Ammon's horn (tissue), 1 donor: ENCODE measurements around the gene LIMA1.
A peak's percentile ranks its signal among the peaks of the same experiment; 100 is the strongest.
"Not testable (repeated sequence)": the region's sequence is repeated elsewhere in the genome, so short reads cannot be mapped to it uniquely, and the experiment has no call there.

Experiments
- DNase-seq: peaks from one replicate; pipeline ENCODE4 v3.0.0-alpha.2; 2016; ENCODE audit warnings: low spot score

LIMA1 gene

GRCh38 chr12:50246873-50247612, 36.3 kb downstream of the LIMA1 start:
- peak; percentile 37 for DNase-seq

GRCh38 chr12:50246197-50246865, 37.0 kb downstream of the LIMA1 start:
- DNase-seq: no peak

DNA sequence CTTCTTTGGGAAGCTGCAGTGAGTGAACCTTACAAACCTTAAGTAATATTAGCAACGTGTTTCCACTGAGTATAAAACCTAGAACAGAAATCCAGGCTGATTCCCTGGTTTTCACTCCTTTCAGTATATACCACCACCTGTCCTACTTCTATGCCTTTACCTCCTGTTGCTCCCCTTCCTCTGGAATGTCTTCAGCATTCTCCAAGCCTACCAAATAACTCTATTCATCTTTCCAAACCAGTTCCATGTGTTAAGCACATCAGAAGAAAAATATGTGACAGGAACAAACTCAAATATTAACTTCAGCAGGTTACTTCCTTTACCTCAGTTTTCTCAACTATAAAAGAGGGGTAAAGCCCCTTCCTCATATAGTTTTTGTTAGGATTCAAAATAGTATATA, 39.8 kb downstream of the LIMA1 start:
- no peak for DNase-seq

DNA sequence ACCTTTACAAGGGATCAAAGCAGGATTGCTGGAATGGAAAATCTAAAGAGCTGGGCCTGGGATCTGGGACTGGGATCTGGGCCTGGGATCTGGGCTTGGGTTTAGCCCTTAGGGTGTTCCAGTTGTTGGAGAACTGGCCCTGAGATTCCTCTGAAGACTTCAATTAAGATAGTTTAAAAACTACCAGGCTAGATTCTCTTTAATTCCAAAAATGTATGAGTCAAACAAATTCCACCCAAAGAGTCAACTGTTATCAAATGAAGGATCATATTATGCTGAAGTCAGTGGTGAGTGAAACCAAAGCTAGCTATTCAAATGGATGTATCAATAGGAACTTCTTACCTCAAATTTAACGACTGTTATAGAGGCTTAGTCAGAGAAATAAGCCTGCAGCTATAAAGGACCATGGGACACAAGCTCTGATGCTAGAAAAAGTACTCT, 40.5 kb downstream of the LIMA1 start:
- DNase-seq: no peak

DNA sequence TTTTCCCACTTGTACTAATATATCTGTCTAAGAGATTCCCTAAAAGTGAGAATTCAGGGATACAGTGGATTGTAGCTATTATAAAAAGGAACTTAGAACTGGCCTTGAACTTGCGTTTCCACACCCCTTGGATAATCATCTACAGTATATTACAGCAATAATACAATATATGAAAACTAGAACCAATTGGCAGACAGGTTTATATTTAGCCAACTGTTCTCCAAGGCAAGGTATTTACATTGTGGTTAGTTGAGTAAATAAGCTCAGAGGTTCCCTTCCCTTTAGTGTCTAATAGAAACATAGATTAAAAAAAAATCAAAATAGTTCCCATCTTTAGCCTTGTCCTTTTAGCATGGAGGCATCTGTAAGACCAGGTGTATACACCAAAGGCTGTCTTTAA, 42.1 kb downstream of the LIMA1 start:
- no peak for DNase-seq

- DNase-seq: no peak
Observed at GRCh38 chr12:50240792-50241114, 42.6 kb downstream of the LIMA1 start.

- DNase-seq: no peak
Observed at GRCh38 chr12:50240096-50240791, 43.1 kb downstream of the LIMA1 start.

GRCh38 chr12:50239355-50239891, 43.9 kb downstream of the LIMA1 start:
- DNase-seq: no peak

DNA sequence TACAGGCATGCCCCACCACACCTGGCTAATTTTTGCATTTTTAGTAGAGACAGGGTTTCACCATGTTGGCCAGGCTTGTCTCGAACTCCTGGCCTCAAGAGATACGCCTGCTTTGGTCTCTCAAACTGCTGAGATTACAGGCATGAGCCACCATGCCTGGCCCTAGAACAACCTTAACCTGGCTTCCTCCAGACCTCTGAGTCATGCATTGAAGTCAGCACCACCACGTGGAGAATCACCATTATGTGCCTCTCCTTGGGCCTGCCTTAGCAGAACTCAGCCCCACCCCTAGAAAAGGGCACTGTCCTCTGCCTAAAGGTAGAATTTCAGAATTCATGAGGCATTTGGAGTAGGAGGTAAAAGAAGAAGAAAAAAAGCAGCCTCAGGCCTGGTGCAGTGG, 49.0 kb downstream of the LIMA1 start:
- DNase-seq: no peak

GRCh38 chr12:50232771-50233209, 50.5 kb downstream of the LIMA1 start:
- DNase-seq: no peak

DNA sequence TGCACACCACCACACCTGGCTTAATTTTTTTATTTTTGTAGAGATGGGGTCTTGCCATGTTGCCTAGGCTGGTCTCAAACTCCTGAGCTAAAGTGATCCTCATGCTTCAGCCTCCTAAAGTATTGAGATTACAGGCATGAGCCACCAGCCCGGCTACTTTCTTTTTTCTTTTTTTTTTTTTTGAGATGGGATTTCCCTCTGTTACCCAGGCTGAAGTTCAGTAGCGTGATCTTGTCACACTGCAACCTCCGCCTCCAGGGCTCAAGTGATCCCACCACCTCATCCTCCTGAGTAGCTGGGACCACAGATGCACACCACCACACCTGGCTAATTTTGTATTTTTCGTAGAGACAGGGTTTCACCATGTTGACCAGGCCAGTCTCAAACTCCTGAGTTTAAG, 51.1 kb downstream of the LIMA1 start:
- DNase-seq: no peak

GRCh38 chr12:50231346-50231745, 52.0 kb downstream of the LIMA1 start:
- no peak for DNase-seq

DNA sequence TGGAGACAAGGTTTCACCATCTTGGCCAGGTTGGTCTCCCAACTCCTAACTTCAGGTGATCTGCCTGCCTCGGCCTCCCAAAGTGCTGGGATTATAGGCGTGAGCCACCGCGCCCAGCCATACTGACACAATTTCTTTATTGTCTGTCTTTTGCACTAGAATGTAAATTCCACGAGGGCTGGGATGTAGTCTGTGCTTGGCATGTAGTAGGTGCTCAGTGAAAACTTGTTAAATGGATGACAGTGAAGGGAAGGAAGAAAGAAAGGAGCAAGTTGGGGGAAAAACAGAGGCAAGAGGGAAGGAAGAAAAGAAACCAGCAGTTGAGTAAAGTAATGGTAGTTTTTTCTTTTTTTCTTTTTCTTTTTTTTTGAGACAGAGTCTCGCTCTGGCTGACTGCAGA, 53.1 kb downstream of the LIMA1 start:
- no peak for DNase-seq

DNA sequence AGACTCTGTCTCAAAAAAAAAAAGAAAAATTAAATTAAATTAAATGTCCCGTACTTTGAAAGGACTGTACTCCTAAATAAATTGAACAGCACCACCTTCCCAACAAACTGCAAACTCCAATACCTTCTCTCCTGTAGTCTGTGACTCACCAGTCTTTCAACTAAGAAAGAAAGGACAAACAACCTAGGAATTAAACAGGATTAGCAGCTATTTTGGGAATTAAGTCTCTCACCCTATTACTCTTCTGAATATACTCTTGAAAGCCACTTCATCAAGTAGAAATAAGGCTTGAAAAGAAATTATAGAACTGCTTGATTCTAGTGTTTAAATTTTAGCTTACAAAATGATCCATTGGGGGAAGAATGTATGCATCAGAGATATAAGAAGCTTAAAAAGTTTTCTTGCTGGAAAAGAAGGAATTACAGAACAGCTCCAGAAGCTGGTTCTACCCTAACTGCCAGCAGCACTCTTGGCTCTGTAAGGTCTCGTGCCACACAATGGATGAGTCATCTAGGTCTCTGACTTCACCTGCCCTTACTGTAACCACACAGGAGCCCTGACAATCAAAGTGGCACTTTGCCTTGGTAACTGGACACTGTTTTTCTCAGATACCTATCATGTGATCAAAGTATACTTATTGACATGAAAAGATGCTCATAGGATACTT, 59.2 kb downstream of the LIMA1 start:
- DNase-seq: no peak

DNA sequence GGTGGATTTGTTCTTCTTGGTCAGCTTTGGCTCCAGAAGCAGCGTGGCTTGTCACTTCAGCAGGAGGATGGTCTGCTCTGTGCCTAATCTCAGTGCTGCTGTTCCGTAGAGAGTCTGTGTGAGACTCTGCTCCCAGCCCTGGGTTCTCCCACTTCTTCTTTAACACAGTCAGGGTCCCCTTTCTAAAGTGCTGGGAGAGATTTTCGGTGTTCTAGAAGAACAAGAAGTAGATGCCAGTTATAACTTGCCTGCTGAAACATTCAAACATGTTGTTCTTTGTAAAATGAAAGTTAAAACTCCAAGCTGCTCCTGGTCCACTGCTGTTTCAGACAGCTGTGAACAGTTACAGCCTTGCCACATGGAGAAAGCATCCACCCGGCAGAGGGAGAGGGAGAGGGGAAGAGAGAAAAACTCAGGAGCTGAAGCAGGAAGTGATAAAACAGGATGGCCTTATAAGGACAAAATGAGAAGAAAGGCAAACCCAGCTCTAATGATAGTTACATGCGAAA, 61.0 kb downstream of the LIMA1 start:
- peak; percentile 83 for DNase-seq

GRCh38 chr12:50221228-50222008, 61.9 kb downstream of the LIMA1 start:
- DNase-seq: peak; percentile 40

DNA sequence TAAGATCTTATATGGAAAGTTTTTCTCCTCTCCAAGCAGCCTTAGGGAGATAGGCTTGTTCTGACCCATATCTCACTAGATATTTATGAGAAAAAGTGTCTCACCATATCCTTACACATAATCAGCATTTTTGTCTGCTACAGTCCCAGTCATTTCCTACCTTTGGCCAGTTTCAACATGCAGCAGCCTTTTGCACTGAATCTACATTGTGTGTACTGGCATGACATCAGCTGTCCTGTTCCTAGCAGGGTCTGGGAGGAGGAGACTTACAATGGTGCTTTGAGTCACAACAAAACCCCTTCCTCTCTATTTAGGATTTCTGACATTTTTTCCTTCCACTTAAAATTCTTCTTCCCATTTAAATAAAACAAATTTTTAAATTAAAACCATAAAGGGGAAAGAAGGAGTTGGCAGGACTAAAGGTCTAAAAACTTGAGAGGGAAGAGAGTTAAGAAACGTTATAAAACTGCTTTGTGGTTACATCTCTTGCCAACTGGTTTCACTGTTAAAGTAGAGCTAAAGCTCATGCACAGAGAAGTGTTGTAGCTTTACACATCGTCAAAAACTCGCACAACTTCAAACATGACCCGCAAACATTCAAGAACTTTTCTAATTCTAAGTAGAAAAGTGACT, 62.8 kb downstream of the LIMA1 start:
- DNase-seq: peak; percentile 27

DNA sequence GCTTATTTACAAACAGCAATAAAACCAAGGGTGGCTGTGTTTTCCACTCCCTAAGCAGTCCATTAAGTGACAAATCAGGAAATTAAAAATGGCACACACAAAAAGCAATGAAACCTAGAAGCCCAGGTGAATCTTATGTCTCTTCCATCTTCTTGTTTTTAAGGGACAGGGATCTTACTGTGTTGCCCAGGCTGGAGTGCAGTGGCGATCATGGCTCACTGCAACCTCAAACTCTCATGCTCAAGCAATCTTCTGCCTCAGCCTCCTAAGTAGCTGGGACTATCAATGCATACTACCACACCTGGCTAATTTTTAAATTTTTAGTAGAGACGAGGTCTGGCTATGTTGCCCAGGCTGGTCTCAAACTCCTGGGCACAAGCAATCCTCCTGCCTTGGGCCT, 63.8 kb downstream of the LIMA1 start:
- no peak for DNase-seq

- not testable (repeated sequence) for DNase-seq
Observed at GRCh38 chr12:50219001-50219400, 64.3 kb downstream of the LIMA1 start.

DNA sequence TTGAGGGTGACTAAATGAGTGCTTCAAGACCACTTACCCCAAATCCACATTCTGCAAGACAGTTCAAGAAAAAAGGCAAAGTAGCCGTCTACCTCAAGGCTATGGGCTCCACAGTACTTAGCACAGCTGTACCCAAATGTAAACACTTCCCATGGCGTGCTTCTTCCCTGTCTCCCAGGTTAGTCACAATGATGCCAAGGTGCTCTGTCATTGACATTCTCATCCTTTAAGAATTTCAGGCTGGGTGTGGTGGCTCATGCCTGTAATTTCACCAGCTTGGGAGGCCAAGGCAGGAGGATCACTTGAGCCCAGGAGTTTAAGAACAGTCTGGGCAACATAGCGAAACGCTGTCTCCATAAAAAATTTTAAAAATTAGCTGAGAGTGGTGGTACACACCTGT, 64.9 kb downstream of the LIMA1 start:
- DNase-seq: no peak

DNA sequence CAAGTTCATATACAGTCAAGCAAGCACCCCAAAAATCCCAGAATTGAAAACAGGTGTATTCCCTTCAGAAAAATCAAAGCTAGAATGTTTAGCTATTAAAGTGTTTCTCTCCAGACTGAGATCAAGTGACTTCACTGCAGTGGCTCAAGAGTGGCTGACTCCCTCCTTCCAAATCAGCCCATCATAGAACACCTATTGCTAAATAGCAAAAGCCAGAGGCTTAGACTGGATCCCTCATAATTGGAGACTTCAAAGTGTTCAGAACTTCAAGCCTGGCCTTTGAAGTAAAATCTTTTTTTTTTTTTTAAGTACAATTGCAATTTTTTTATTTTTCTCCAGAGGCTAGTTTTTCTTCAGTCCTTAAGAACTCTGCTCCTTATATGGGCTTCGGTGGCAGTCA, 66.1 kb downstream of the LIMA1 start:
- no peak for DNase-seq
